Gastrocnemius medialis (tissue), 4 donors: ENCODE data around the gene ADCY1.

ENCODE experiments used
- POLR2A ChIP-seq, 2 donors: fragments of 450-650 bp; IDR thresholded peaks; one replicate each; pipeline ENCODE4 v1.6.1; 2017; ENCODE audit warnings: antibody characterized with exemption in 2 of 2, mild to moderate bottlenecking in 2 of 2, moderate library complexity in 2 of 2
- TF ChIP-seq, protein P1 (sequence below), 5 experiments: fragments of 450-650 bp in 3 of 5; fragments of 200-600 bp in 2 of 5; sonication (generic) in 2 of 5; IDR thresholded peaks in 4 of 5; conservative IDR thresholded peaks in 1 of 5; 1 replicate in 4 of 5; 2 replicates in 1 of 5; pipeline ENCODE4 v1.5.1; 2016 to 2019; ENCODE audit warnings: antibody characterized with exemption in 5 of 5, mild to moderate bottlenecking in 3 of 5, moderate library complexity in 3 of 5

DNA sequence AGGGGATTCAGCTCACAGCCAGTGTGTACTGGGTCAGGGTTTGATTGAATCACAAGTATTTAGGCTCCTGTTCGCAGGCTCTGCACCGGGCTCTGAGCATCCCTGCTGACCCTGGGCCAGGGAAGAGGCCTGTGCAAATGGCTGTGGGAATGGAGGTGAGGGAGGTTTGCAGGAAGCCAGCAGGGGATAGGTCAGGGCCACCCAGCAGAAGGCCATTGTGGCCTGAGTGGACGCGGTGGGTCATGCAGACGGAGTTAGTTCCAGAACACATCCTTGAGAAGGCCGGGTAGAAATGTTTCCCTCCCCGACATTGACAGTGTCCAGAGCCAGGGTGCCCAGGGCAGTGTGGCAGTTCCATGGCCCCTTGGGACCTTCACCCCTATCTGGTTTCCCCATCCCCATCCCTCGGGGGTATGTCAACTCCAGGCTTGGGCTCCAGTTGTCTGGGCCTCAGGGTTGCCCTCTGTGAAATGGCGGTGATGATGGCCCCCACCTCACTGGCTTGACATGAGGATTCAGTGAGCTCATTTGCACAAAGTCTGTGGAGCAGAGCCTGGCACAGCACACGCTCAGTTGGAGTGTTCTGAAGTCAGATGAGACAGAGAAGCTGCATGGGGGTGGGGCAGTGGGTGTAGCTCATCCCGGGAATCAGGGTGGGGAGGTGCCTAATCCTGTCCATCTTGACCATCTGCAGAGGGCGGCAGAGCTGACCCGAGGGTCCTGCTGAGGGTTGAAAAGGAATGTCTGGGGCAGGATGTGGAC is 107.6 kb downstream of the ADCY1 start:
- TF ChIP-seq, protein P1, sequence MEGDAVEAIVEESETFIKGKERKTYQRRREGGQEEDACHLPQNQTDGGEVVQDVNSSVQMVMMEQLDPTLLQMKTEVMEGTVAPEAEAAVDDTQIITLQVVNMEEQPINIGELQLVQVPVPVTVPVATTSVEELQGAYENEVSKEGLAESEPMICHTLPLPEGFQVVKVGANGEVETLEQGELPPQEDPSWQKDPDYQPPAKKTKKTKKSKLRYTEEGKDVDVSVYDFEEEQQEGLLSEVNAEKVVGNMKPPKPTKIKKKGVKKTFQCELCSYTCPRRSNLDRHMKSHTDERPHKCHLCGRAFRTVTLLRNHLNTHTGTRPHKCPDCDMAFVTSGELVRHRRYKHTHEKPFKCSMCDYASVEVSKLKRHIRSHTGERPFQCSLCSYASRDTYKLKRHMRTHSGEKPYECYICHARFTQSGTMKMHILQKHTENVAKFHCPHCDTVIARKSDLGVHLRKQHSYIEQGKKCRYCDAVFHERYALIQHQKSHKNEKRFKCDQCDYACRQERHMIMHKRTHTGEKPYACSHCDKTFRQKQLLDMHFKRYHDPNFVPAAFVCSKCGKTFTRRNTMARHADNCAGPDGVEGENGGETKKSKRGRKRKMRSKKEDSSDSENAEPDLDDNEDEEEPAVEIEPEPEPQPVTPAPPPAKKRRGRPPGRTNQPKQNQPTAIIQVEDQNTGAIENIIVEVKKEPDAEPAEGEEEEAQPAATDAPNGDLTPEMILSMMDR (IDR thresholded peaks at IDR 0.05 in 4 of 5, conservative IDR thresholded peaks at IDR 0.05 in 1 of 5): no peak
- TF ChIP-seq POLR2A (IDR thresholded peaks at IDR 0.05): no peak
